Fibroblast of skin of abdomen (primary cell): ENCODE measurements around the gene DACH1.

Experiments used
- DNase-seq: peaks from one replicate; pipeline ENCODE4 v3.0.0-alpha.2; 2013

DACH1 gene

DNA sequence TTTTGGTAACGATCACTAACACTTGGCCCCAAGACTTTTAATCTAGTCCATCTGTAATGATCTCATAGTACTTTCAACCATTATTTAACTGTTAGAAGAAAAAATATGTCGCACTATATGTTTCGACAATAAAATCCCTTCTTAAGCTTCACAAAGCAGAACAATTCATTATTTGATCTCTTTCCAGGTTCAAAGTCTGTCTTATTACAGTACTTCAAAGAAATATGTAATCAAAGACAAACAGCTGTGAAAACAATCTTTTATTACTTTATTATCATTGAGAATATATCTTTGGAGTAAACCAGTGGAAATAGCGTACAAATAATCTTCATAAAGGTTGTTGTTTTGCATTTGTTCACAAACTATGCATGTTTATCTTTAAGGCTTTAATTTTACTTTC, 93.5 kb downstream of the DACH1 start:
- DNase-seq = no peak

DNA sequence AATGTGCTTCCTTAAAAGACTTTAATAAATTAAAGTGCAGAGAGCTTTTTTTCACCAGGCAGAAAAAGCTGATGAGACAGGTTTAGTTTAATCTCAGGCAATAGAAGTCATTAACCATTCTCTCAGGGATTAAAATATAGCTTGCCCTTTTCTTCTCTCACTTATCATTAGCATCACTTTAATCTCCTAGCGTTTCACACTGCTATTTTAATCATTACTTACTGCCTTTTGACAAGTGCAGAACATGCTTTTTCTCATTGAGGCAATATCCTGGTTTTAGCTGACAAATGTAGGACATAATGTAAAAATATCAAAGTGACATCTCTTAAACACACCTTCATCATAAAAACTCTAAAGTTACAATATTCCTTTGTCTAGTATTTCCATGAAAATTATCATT, 94.6 kb downstream of the DACH1 start:
- DNase-seq = no peak

DNA sequence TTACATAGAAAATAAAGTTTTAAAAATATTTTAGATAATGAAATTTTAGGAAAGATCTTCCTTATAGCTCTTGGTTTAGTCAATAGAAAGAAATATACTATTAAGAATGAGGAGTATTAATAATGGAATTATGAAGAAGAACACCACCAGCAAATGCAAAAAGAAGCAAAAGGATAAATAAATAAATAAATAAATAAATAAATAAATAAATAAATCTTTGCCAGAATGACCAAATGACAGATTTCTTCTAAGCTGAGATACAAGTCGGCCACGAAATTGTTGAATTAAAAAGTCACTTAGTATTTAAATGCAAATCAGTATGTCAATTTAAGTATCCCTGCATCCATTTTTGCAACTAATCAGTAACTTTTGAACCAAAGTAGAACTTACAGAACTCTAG, 95.9 kb downstream of the DACH1 start:
- no peak for DNase-seq

DNA sequence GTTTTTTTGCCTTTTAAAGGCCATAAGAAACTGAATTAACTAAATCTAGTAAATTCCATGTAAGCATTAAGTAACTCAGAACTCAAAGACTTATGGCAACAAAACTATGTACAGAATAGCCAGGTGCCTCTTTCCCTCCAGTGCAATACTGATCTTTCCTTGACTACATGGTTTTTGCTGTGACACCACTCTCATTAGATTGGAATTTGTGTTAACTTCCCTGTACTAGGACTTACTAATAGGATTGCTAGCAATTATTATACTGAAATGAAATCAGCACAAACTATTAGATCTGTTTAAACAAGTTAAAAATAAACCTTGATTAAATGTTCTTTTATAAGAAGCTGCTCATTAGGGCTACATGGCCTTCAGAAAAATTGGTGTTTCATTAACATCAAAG, 96.3 kb downstream of the DACH1 start:
- no peak for DNase-seq

DNA sequence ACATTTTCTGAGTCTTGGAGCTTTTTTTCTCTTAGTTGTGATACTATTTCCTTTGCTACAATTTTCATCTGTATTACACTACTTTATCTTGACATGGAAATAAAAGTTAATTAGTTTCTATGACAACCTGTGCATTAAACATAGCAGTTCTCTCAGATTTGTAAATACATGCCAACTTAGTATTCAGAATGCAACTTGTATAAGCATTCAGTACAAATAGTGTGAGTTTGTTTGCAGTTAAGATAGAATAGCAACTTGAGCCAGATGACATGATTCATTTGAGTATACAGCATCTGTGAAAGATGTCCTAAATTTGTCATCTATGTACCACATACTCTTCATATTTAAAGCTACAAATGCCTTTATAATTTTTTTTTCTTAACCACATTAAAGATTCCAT, 98.1 kb downstream of the DACH1 start:
- no peak for DNase-seq

DNA sequence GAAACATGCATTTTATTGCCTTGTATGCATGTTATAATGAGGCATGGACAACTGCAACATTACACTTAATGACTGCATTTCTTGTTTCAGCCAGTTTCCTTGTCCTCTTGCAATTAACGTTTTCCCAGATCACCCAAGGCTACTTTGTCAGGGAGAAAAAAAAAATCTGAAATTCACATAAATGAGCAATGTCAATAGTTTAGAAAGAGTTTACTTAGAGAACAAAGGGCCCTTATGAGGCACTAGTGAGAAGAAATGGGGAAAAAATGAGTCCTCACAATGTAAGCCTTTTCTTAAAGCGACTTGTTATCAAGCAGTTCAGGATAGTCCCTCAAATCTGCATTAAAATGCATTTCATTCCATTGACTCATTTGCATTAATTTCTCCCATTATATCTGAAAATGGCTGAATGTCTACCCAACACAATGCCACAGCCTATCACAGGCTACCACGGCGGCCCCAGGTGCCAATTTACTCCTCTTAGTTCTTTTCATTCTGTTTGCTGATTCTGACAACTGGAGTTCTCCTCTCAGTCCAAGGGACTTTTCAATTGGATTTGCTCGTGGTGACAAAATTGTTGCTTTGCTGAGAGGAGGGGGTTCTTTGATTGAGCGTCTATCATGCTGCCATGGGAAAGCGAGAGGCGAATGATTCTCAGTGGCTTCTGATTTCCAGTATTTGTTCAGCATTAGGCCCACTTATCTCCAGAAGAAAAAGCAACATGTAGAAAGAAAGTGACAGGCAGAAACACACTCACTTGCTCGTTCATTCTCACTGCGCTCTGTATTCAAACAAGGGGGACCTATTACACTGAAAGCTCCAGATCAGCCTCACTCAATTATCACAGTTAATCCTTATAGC, 107.1 kb downstream of the DACH1 start:
- no peak for DNase-seq

DNA sequence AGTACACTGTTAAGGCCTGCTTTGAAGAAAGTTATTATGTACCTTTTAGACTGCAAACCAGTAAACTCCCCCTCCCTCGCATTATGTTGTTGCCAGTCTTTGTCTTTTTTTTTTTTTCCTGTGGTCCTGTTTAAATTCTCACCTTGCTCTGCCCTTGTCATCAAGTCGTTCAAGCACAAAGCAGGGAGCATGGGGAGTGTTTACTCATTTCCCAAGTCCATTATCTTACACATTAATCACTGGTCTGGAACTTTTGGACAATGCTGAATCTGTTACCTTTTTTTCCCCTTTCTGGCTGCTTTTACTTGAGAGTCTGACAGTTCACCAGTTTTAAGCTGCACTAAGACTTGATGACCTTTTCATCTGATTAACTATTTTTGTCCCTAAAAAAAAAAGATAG, 108.2 kb downstream of the DACH1 start:
- DNase-seq = no peak

DNA sequence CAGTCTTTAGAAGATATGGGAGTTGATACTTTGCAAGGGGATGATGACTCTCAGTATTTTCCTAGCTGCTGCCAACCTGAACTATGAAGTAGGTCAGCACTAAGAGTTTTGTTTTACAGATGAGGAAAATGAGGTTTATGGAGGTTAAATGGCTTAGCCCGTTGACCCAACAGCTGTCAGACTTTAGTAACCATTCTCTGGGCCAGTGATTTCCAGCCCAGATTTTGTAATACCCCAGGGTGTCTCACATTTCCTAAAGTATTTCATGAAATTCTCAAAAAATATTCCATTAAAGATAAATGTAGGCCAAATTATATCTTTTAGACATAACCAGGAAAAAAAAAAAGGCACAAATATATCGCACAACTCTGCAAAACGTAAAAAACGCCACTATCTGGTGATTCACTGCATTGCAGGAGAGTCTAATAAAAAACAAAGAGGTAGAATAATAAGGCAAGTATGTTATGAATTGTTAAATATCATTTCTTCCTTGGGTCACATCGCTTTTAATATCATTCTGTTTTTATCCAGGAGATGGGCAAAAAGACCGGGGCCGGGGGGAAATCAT, 112.5 kb downstream of the DACH1 start:
- no peak for DNase-seq

DNA sequence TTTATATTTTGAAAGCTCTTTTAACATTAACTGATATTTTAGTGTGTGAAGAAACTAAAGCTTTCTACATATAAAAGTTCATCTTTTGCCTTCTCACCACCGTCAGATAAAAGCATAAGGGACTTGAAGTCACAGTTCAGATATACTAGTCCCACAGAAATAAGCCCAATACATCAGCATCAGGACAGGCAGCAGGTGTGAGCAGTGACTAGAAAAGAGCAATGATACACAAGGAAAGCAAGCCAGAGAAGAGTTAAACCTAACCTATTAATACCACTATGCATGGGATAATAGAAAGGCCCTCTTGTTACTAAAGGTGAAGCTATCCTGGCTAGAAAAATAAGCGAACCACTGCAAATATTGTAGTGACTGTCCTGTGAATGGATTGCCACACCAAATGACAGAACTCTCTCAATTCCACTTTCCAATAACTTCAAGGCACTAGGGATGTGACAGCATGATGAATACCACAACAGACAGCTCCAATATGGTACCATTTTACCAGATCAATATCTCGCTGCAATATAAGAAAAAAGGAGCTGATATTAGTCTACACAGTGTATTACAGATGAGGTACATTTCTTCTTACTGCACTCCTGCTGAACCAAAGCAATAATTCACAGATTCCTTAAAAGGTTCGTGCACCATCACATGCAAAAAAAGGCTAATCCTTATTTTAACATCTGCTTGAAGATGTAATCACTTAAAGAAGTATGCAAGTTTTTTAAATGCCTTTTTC, 114.1 kb downstream of the DACH1 start:
- no peak for DNase-seq

DNA sequence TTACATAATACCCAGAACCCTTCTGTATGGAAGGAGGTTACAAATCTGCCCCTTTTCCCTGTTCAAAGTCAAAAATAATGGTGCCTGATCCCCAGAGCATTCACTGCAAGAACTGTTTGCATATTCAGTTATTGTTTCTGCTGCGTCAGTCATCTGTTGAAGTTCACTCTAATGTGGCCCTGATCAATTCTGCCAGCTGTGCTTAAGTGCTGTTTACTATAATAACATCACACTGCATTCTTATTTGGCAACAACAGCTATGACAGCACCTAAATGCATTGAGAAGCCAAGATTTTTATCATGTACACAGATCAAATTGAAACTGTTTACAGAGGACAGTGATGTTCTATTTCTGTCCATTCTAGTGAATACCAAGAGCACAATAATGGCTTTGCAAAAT, 115.9 kb downstream of the DACH1 start:
- no peak for DNase-seq

DNA sequence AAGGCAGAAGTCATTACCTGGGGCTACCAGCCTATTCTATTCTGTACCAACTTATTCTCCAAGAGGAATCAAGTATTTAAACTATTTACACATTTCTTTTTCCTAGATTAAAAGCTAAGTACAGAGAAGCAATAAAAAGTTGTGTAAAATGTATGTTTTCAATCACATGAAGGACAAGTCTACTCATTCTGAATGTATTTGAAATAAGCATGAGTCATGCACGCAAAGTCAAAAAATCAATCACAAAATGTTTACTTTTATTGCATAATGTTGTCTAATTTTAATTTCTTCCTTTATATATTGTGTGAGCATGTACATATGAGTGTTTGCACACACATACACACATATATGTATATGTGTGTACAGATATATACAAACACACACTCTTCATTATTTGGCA, 136.7 kb downstream of the DACH1 start:
- no peak for DNase-seq

DNA sequence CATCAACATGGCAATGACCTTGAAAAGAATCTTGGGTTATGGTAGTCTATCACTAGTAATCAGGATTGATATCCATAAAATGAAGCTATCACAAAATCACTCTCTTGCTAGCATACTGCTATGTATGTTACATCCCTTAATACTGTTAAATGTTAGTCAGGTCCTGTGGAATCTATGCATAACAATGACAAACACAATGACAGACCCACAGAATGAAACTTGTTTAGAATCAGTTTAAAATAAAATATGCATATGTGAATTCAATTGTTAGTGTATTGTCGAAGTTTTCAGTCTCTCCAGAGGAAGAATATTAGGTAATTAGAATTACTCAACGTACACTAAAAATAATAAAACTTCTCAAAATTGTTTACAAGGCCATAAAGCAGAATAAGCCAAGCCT, 137.6 kb downstream of the DACH1 start:
- no peak for DNase-seq

DNA sequence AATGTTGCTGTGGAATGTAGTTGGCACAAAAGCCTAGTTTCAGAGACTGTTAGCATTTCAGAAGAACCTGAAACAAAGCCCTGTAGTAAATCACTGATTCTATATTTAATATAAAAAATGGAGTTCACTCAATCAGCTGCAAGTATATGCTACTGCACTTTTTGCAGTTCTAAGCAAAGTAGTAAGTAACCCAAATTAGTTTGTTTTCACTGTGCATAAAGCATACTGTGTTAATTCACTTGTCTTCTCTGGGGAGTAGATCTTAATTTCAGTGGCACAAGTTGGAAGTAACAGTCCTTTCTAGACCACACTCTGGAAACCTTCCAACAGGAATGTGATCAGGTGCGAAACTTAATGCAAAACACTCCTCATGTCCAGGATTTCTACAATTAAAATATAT, 139.3 kb downstream of the DACH1 start:
- DNase-seq = no peak

DNA sequence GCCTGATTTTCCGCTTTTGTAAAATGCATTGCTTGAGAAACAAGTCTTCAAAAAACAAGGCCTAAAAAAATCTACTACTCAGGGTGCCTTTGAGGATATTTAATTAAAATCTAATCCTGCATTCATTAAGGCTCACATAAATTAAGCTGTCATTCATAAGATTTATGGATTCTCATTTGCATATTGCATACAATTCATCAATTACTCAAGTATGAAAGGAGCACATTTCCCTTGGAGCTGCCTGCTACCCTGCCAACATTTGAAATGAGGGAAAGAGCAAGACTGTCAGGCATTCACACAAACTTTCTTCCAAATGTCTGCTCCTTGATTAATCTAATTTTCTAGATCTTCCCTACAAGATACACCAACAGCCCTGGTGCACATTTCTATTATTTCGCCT, 140.0 kb downstream of the DACH1 start:
- no peak for DNase-seq

DNA sequence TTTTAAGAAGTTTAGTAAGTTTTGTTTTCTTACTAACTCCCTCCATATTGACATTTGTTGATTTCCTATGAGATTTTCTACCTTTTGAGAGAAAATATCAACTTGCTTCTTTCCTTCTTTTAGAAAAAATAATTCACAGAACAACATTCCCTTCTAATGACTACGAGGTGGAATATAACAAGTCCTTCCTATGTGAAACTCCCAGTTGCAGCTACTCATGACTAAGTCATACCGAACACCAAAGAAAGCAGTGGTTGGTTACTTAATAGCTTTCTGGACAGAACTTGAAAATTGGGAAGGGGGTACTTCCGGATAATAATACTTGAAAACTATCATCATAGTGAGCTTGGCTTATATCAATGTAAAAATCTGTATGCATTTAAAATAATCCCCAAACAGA, 144.8 kb downstream of the DACH1 start:
- peak; percentile 7 for DNase-seq

DNA sequence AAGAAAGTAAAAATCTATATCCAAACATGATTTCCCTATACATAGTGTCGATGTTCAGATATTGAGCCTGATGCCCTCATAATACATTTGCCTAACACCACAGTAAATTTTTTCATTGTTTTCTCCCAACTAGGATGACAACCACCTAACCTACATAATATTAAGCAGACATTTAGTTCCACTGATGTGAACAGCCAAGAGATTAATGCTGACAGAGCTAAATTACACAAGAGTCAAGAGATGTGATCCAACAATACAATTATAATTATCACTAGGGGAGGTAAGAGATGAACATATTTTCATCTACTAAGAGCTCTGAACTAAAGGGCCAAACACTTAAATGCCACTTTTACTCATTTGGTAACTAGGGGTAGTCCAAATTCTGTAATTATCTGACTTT, 145.9 kb downstream of the DACH1 start:
- no peak for DNase-seq

DNA sequence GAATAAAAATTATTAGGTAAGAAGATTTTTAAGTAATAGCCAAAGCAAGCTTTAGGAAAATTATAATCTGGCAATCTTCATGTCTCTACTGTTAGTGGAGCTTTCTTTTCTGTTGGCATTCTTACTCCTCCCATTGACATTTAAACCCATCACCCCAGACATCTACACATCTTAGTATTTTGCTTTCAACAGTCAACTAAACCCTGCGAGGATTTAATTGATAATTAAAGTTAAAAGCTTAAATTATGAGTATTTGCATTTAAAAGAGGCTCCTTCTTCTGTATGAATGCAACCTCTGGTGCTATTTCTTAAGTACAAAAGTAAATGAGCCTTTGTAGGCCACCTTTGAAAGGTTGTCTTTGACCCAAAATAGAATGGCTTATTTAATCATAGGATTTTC, 148.1 kb downstream of the DACH1 start:
- DNase-seq = no peak

DNA sequence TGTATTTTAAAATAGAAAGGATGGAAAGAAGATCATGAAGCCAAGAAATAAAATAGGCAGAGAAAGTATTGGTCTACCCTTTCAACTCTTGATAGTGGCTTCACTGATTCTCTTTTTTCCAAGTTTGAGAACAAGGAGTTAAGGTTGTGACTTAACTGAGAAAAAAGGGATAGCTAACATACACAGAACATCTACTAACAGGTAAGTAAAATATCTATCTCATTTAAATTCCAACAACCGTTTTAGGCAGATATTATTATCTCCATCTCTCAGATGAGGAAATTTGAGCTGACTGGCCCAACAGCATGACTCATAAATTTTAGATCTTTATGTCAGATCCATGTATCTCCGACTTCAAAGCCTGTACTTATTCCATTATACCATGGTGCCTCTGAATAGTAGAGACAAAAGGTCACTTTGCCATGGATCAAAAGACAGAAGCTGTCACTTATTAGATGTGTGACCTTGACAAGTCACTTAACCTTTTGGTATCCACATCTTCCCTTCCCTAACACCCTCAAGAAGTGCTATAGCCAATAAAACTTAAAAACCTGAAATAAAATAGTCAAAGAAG, 152.1 kb downstream of the DACH1 start:
- no peak for DNase-seq

DNA sequence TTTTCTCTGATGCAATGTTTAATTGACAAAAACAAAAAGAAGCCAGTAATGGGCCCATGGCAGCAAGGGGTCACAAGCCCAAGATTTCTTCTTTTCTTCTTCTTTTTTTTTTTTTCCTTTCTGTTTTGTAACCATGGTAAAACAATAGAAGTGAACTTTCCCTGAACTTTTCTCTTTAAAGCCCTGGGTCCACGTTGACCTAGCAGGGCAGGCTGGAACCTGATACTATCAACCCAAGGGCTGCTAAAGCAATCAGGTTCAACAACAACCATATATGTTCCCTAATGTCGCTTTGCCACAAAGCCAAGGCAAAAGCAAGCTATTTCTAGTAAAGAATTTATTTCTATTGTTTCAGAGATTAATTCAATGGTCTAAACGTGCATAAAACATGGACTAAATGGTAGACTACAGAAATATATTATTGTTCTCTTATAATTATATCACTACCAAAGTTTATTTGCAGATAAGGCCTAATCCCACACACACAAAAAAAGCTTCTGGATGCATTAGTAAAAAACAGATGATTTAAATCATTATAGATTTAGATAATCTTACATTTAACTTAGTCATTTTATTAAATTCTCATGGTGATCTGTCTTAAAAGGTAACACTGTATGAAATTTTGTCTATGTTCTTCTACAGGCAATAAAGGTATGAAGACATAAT, 153.9 kb downstream of the DACH1 start:
- DNase-seq = no peak

DNA sequence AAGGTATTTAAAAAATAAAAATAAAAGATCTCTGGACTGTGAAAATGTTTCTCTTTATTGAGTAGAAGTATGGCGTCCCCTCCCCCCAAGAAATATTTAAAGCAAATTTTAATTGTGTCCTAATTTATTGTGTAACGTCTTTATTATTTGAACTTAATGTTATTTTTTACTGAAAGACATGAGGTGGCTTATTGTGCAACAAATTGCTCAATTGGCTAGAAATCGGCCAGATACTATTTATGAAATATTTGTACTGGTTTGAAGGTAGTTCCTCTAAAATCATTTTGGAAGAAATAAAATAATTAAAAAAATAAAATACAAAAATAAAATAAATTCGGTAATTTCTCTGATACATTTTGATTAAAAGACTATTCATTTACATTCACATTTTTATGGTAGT, 162.3 kb downstream of the DACH1 start:
- DNase-seq = no peak

DNA sequence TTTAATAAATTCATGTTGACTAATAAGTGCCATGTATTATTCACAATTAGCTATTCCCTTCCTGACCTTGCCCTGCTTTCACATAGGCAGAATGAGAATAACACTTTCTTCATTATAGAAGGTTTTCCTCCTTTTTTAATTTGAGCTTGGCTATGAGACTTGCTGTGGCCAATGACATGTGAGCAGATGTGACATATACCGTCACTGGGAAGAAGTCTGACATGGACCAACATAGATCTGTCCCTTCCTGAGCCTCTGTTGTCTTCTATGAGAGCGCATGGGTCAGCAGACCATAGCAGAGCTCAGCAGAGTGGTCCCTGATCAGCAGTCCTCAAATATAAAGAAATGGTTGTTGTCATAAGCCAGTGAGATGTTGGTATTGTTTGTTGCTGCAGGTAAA, 163.9 kb downstream of the DACH1 start:
- DNase-seq = no peak

DNA sequence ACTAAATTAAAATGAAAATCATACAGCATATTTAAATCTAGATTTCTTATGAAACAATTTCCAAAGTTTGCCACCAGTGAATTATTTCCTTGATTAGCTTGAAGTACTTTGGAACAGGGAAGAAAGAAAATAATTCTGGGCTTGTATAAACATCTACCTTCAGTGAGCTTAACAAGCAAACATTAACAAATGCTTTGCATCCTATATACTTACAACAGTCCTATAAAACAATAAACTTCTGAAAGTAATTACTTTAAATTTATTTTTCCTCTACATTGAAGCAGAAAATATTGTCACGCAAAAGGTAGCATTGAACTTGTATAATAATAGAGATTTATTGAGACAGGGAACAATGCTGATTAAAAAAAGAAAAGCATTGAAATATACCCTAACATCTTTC, 164.8 kb downstream of the DACH1 start:
- no peak for DNase-seq

DNA sequence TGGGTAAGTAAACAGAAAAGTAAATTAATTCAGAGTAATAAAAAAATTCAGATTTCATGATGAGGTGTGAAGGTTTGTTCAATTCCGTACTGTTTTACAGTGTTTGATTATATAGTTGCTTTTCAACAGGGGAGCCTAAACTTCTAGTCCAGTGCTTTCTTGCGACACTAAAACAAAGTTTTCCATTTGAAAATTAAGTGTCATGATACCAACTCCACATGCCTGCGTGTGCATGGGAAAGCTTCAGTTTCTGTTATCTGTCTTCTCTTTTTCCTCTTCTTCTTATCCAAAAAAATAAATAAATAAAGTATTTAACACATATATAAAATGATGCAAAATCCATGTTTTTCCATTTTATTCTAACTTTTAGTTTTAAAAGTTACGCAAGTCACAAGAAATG, 165.3 kb downstream of the DACH1 start:
- no peak for DNase-seq
